RWPE1 (cell line): ENCODE measurements around the gene GRIPAP1.

Experiments used
- CTCF ChIA-PET: fragments of 350-600 bp; sonication (Branson Sonifier 250); formaldehyde crosslinking; extraction: SDS; loops from one replicate; lab custom pipeline; 2021; lab: Yijun Ruan, JAX
- POLR2A ChIA-PET: fragments of 400-600 bp; formaldehyde crosslinking; extraction: SDS; loops from one replicate; lab custom pipeline; 2020; ENCODE audit warnings: antibody characterized with exemption; ENCODE audit not compliant: low non-redundant PET; lab: Yijun Ruan, JAX
- DNase-seq: peaks from one replicate; pipeline ENCODE4 v3.0.0; 2012; ENCODE audit warnings: low spot score
- H3K27ac ChIP-seq: fragments of 450-650 bp; 2 replicates; pipeline ENCODE4 v1.5.1; 2017
- CTCF ChIP-seq: fragments of 450-650 bp; conservative IDR thresholded peaks from 2 replicates; pipeline ENCODE4 v1.5.1; 2017; ENCODE audit warnings: low read depth, mild to moderate bottlenecking

GRIPAP1 gene

DNA sequence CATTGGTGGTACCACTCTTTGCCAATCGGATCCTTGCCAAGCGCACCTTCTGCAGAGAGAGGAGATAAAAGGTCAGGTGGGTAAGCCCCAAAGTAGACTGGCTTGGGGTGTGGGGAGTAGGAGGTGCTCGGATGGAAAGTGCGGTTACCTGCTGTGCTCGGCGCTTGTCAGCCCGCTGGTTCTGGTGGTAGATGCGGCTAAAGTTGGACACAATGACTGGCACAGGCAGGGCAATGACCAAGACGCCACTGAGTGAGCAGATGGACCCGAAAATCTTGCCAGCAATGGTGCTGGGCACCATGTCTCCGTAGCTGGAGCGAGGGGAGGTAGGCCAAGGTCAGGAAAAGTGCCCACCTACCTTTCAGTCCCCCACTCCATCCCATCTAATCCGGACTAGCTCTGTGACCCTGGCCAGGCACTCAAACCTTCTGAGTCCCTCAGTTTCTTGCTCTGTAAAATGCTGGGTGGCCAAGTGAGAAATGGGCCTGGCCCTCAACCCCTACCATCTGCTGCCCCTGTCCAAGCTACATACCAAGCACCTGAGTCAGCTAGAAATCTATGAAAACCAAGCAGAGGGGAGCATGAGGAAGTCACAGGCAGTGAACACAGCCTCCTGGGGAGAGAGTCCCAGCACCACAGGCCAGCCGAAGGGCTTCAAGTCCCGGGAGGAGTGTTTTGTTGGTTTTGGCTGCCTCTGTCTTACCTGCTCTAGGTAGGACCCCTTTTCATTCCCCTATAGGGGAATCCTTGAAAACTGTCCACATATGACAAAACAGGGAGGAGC is 35.1 kb downstream of the GRIPAP1 start:
- POLR2A ChIA-PET, result no interaction called here
- no peak overlapping the region for H3K27ac ChIP-seq
- CTCF ChIA-PET, result interaction anchor here (0.6 to 0.7 kb wide), 2 partner anchors 27 to 1019 kb away, joined by 4 to 6 read pairs; no protein-coding TSS in a partner anchor
- no peak for DNase-seq
- TF ChIP-seq CTCF, result no peak

- ChIA-PET POLR2A (no interaction called here), CTCF (interaction anchor here (0.6 kb wide), 2 partner anchors 28 to 51 kb away, joined by 3 to 4 read pairs; no protein-coding TSS in a partner anchor)
- no peak for DNase-seq
- no peak overlapping the region for H3K27ac ChIP-seq
- no peak for TF ChIP-seq CTCF
These were observed 36.1 kb downstream of the GRIPAP1 start for GRCh38 chrX:48965959-48966358.

- no peak overlapping the region for H3K27ac ChIP-seq
- CTCF ChIA-PET, result no interaction called here
- TF ChIP-seq CTCF, result no peak
- POLR2A ChIA-PET, result no interaction called here
- DNase-seq, result no peak
These were observed 40.4 kb downstream of the GRIPAP1 start for GRCh38 chrX:48961585-48962091.

DNA sequence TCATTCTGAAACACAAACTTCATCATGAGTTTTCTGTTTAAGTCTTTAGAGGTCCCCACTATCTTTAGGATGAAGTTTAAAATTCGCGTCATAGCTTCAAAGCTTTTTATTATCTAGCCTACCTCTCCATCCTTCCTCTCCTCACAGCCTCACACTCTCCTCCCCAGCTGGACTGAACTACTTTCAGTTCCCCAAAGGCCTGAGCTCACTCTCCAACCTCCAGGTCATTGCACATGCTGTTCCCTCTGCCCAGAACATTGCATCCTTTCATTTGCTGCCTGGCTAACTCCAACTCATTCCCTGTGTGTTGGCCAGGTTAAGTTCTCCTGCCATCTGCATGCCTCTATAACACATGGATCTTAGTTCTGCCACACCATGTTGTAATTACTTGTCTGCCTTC is 41.8 kb downstream of the GRIPAP1 start:
- TF ChIP-seq CTCF, result no peak
- POLR2A ChIA-PET, result no interaction called here
- CTCF ChIA-PET, result no interaction called here
- DNase-seq, result no peak
- H3K27ac ChIP-seq, result no peak overlapping the region

- ChIA-PET POLR2A (interaction anchor here (0.5 to 0.7 kb wide), 2 partner anchors 61 to 83 kb away, joined by 3 read pairs; partner anchors contain the start of gene TIMM17B), CTCF (interaction anchor here (0.8 to 1.3 kb wide), 2 partner anchors 14 to 207 kb away, joined by 5 read pairs; partner anchors contain the start of gene KCND1)
- H3K27ac ChIP-seq, result peak overlapping the region; percentile 93
- no peak for TF ChIP-seq CTCF
- no peak for DNase-seq
These were observed 43.4 kb downstream of the GRIPAP1 start for GRCh38 chrX:48958635-48959094.

- POLR2A ChIA-PET, result interaction anchor here (0.5 to 0.7 kb wide), 2 partner anchors 84 to 278 kb away, joined by 3 read pairs; no protein-coding TSS in a partner anchor
- CTCF ChIA-PET, result interaction anchor here (1.3 kb wide), 1 partner anchor 14 kb away, joined by 5 read pairs; the partner anchor contains the start of gene KCND1
- H3K27ac ChIP-seq, result peak overlapping the region; percentile 93
- no peak for TF ChIP-seq CTCF
- DNase-seq, result peak; percentile 95
These were observed 44.0 kb downstream of the GRIPAP1 start for GRCh38 chrX:48957827-48958634.
